Muscle layer of duodenum (tissue), 2 donors: Measurements from ENCODE around the gene TRIP12.
"Not testable (repeated sequence)": the region's sequence is repeated elsewhere in the genome, so short reads cannot be mapped to it uniquely, and the experiment has no call there.

Source experiments
- H3K27ac ChIP-seq: one replicate; pipeline ENCODE4 v1.7.0; 2013; ENCODE audit warnings: mild to moderate bottlenecking, low read length
- H3K27me3 ChIP-seq: one replicate; pipeline ENCODE4 v1.7.0; 2013; ENCODE audit warnings: low read depth, mild to moderate bottlenecking, control low read depth, low read length
- H3K36me3 ChIP-seq, 2 donors: one replicate each; pipeline ENCODE4 v1.7.0; 2013; ENCODE audit warnings: low read length in 2 of 2, control low read depth in 1 of 2, mild to moderate bottlenecking in 1 of 2; ENCODE audit not compliant: insufficient read depth in 2 of 2, control insufficient read depth in 1 of 2
- H3K4me1 ChIP-seq, 2 donors: one replicate each; pipeline ENCODE4 v1.7.0; 2013; ENCODE audit warnings: low read length in 2 of 2, mild to moderate bottlenecking in 2 of 2, control low read depth in 1 of 2, moderate library complexity in 1 of 2; ENCODE audit not compliant: insufficient read depth in 2 of 2, control insufficient read depth in 1 of 2
- H3K4me3 ChIP-seq, 2 donors: one replicate each; pipeline ENCODE4 v1.7.0; 2013; ENCODE audit warnings: low read length in 2 of 2, low read depth in 1 of 2, mild to moderate bottlenecking in 1 of 2
- H3K9me3 ChIP-seq, 2 donors: one replicate each; pipeline ENCODE4 v1.7.0; 2013; ENCODE audit warnings: low read length in 2 of 2, control low read depth in 1 of 2, mild to moderate bottlenecking in 1 of 2; ENCODE audit not compliant: control insufficient read depth in 1 of 2
- donor health status: healthy.

The TRIP12 gene

GRCh38 chr2:229731916-229732315 lies 189.9 kb downstream of the TRIP12 start:
- no peaks in the 10 kb centered on the region for H3K27me3 ChIP-seq
- H3K4me1 ChIP-seq = no peaks in the 10 kb centered on the region
- no peaks in the 10 kb centered on the region for H3K36me3 ChIP-seq
- H3K4me3 ChIP-seq = no peak overlapping the region
- H3K9me3 ChIP-seq = peaks cover 0 to 4% of the 10 kb centered on the region in 2 donors
- H3K27ac ChIP-seq = no peak overlapping the region

GRCh38 chr2:229731363-229731762 lies 190.4 kb downstream of the TRIP12 start:
- Histone ChIP-seq H3K4me3 (no peak overlapping the region), H3K36me3 (no peaks in the 10 kb centered on the region), H3K27me3 (no peaks in the 10 kb centered on the region), H3K27ac (no peak overlapping the region), H3K9me3 (peaks cover 0 to 4% of the 10 kb centered on the region in 2 donors), H3K4me1 (no peaks in the 10 kb centered on the region)

- H3K4me3 ChIP-seq = no peak overlapping the region
- no peaks in the 10 kb centered on the region for H3K4me1 ChIP-seq
- no peaks in the 10 kb centered on the region for H3K9me3 ChIP-seq
- no peaks in the 10 kb centered on the region for H3K27me3 ChIP-seq
- H3K27ac ChIP-seq = no peak overlapping the region
- H3K36me3 ChIP-seq = no peaks in the 10 kb centered on the region
Observed at GRCh38 chr2:229728370-229728769, 193.4 kb downstream of the TRIP12 start.

- Histone ChIP-seq H3K4me1 (no peaks in the 10 kb centered on the region), H3K27ac (no peak overlapping the region), H3K36me3 (no peaks in the 10 kb centered on the region), H3K27me3 (no peaks in the 10 kb centered on the region), H3K4me3 (no peak overlapping the region), H3K9me3 (no peaks in the 10 kb centered on the region)
Observed at GRCh38 chr2:229726643-229727042, 195.2 kb downstream of the TRIP12 start.

GRCh38 chr2:229725716-229726574 lies 195.9 kb downstream of the TRIP12 start:
- H3K4me1 ChIP-seq = no peaks in the 10 kb centered on the region
- H3K4me3 ChIP-seq = no peak overlapping the region
- H3K27me3 ChIP-seq = no peaks in the 10 kb centered on the region
- H3K9me3 ChIP-seq = no peaks in the 10 kb centered on the region
- H3K36me3 ChIP-seq = no peaks in the 10 kb centered on the region
- no peak overlapping the region for H3K27ac ChIP-seq

GRCh38 chr2:229723192-229723591 lies 198.6 kb downstream of the TRIP12 start:
- not testable (repeated sequence) for H3K36me3 ChIP-seq, H3K4me1 ChIP-seq, H3K27ac ChIP-seq, H3K9me3 ChIP-seq, H3K4me3 ChIP-seq, H3K27me3 ChIP-seq

- Histone ChIP-seq H3K27me3 (peaks cover 15% of the 10 kb centered on the region), H3K4me1 (peaks cover 0 to 6% of the 10 kb centered on the region in 2 donors), H3K4me3 (no peak overlapping the region), H3K27ac (no peak overlapping the region), H3K9me3 (no peaks in the 10 kb centered on the region), H3K36me3 (no peaks in the 10 kb centered on the region)
Observed at GRCh38 chr2:229719926-229720647, 201.7 kb downstream of the TRIP12 start.

- Histone ChIP-seq H3K4me1 (peaks cover 0 to 23% of the 10 kb centered on the region in 2 donors), H3K4me3 (no peak overlapping the region)
Observed at GRCh38 chr2:229718057-229718456, 203.8 kb downstream of the TRIP12 start.

GRCh38 chr2:229715895-229716507 lies 205.8 kb downstream of the TRIP12 start:
- Histone ChIP-seq H3K27ac (no peak overlapping the region), H3K4me1 (peaks cover 0 to 23% of the 10 kb centered on the region in 2 donors), H3K27me3 (peaks cover 36% of the 10 kb centered on the region), H3K36me3 (no peaks in the 10 kb centered on the region), H3K9me3 (no peaks in the 10 kb centered on the region), H3K4me3 (no peak overlapping the region)

More at GRCh38 chr2:229718057-229718456, 203.8 kb downstream of the TRIP12 start:
- Histone ChIP-seq H3K27ac (no peak overlapping the region), H3K27me3 (peaks cover 24% of the 10 kb centered on the region), H3K36me3 (no peaks in the 10 kb centered on the region), H3K9me3 (no peaks in the 10 kb centered on the region)

GRCh38 chr2:229714736-229715541 lies 206.9 kb downstream of the TRIP12 start:
- H3K4me3 ChIP-seq = peak overlapping the region in 1 of 2 donors; percentile 72

More at GRCh38 chr2:229714736-229715541, 206.9 kb downstream of the TRIP12 start:
- H3K4me1 ChIP-seq = peaks cover 0 to 23% of the 10 kb centered on the region in 2 donors
- H3K27ac ChIP-seq = no peak overlapping the region
- H3K36me3 ChIP-seq = no peaks in the 10 kb centered on the region
- no peaks in the 10 kb centered on the region for H3K9me3 ChIP-seq
- peaks cover 43% of the 10 kb centered on the region for H3K27me3 ChIP-seq
